ENCODE results near the gene NIT1.

The NIT1 gene

GRCh38 chr1:161127649-161128048 lies 9.7 kb downstream of the NIT1 start:
- DNase-seq (ENCODE audit: low spot score) = no peak
- ChIA-PET POLR2A (ENCODE audit: low non-redundant PET) (no interaction called here), CTCF (no interaction called here)
- no peak overlapping the region for H3K27ac ChIP-seq
- TF ChIP-seq CTCF (conservative IDR thresholded peaks at IDR 0.05; ENCODE audit: low read depth) = no peak

DNA sequence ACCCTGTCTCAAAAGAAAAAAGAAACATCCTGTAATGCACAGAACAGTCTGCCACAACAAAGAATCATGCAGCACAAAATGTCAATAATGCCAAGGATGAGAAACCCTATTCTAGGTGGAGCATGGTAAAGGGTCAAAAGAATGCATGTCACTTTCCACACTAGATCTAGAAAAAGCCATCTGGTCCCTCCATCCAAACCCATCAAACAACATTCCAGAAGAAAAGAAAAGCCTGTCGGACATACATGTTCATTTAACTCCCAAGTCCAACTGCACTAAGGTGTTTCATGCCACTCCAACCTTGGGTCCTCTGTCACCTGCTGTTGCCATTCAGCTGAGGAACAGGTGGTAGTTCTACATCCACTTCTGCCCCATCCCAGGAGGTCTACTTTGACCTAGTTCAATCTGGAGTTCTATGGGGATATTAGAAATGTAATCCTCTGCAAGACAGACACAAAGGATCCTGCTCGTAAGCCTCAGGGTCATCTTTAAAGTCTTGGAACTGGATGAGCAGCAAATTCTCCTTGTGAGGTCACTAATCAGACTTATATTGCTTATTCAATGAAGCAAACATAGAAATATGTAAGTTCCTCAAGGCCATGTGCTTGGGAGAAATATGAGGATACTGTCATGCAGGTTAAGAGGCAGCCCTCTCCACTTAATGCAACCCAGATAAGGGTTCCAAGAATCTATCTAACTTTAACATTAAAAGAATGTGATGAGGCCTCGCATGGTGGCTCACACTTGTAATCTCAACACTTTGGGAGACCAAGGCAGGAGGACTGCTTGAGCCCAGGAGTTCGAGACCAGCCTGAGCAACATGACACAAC lies 10.9 kb downstream of the NIT1 start:
- TF ChIP-seq CTCF (conservative IDR thresholded peaks at IDR 0.05; ENCODE audit: low read depth) = no peak
- no peak for DNase-seq (ENCODE audit: low spot score)
- POLR2A ChIA-PET (ENCODE audit: low non-redundant PET) = no interaction called here
- CTCF ChIA-PET = no interaction called here
- no peak overlapping the region for H3K27ac ChIP-seq

GRCh38 chr1:161130266-161130665 lies 12.4 kb downstream of the NIT1 start:
- DNase-seq (ENCODE audit: low spot score) = no peak
- POLR2A ChIA-PET (ENCODE audit: low non-redundant PET) = no interaction called here
- no peak overlapping the region for H3K27ac ChIP-seq
- CTCF ChIA-PET = no interaction called here
- no peak for TF ChIP-seq CTCF (conservative IDR thresholded peaks at IDR 0.05; ENCODE audit: low read depth)

DNA sequence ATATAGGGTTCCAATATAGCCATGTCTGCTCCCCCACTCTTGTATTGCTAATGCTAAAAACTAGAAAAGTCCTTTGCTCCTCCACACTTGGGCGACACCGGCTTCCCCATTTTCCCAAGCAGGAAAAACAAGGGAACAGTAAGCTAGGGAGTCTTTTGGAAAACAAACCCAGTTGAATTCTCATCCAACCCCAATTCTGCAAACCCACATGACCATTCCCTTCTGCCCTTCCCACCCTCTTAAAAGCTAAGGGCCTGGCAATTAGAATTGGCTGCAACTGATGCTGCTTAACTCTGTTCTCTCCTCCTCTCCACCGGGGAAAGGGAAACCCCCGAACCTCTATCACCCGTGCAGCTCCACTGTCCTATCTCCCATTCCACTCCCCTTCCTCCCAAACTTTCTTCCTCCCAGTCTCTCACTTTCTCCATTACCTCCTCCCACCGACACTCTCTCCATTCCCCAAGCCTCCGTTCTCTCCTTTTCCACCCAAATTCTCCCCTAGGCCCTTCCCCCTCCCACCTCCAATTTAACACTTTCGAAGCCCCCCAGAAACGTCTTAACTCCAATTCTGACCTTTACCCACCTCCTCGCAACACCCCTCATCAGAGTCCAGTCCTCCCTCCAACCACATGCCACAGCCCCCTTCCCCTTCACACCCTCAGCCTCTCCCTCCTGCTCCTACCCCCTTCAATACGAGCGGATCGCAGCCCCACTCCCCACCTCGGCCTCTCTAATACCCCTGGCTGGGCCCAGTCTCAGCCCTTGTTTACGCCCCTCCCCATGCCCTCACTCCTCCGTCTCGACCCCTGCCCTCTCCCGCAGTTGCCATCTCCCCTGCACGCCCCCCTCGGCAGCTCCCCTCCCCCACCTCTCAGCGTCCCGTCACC lies 13.9 kb downstream of the NIT1 start:
- TF ChIP-seq CTCF (conservative IDR thresholded peaks at IDR 0.05; ENCODE audit: low read depth) = no peak
- ChIA-PET POLR2A (ENCODE audit: low non-redundant PET) (no interaction called here), CTCF (no interaction called here)

DNA sequence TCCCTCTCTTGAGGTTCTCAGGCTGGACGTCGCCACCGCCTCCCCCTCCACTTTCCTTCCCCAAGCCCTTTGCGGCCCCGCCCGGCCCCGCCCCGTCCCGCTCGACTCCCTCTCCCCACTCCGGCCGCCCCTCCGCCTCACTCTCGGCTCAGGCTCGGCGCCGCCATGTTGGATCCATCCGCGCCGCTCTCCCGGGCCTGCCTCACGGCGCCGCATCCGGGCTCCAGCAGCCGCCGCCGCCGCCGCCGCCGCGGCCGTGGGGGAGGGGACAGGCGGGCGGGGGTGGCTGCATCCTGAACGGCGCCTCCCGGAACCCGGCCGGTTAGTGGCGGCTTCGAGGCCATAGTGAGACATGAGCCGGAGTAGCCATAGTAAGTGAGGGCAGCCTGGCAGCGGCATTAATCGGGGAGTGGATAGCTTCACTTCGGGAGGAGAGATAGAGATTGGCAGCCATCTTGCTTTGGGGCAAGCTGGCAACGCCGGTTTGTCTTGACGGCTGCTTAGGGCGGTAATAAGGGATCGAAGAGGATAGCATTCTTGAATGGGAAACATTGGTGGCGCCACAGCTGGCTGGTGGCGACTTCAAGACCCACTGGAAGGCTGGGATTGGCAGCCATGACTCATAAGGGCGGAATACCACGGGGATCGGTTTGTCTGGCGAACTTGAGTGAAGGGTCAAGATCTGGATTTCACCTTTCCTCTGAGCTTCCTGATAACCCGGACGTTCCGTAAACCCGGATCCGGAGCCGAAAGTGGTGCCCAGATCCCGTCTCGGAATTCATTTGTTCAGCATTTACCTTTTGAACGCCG lies 14.7 kb downstream of the NIT1 start, which contains the start of gene DEDD:
DEDD (minus strand) TSS at position 258 of the 810 bp plus-strand sequence. CDS start 8,205 bp downstream, outside the sequence.
- DNase-seq (ENCODE audit: low spot score) = peak; percentile 89
- no peak for TF ChIP-seq CTCF (conservative IDR thresholded peaks at IDR 0.05; ENCODE audit: low read depth)
- CTCF ChIA-PET = no interaction called here
- peak within 1 kb of the TSS; percentile 98 for H3K27ac ChIP-seq
- POLR2A ChIA-PET (ENCODE audit: low non-redundant PET) = interaction anchor here (0.6 kb wide), 2 partner anchors 11 to 112 kb away, joined by 3 to 6 read pairs; no protein-coding TSS in a partner anchor

More for the DNA sequence above, 13.9 kb downstream of the NIT1 start:
- peak; percentile 36 for DNase-seq (ENCODE audit: low spot score)
- H3K27ac ChIP-seq = peak overlapping the region; percentile 98
